ENCODE results near the gene GABRR1. TPM values are rescaled to one million over a fixed set of nuclear protein-coding genes. Genes with fewer than 3 reads are reported as not detected.
"Not testable (repeated sequence)": the region's sequence is repeated elsewhere in the genome, so short reads cannot be mapped to it uniquely, and the experiment has no call there.

The GABRR1 gene
- total RNA-seq, 1 experiment from 2014 or later: not detected

DNA sequence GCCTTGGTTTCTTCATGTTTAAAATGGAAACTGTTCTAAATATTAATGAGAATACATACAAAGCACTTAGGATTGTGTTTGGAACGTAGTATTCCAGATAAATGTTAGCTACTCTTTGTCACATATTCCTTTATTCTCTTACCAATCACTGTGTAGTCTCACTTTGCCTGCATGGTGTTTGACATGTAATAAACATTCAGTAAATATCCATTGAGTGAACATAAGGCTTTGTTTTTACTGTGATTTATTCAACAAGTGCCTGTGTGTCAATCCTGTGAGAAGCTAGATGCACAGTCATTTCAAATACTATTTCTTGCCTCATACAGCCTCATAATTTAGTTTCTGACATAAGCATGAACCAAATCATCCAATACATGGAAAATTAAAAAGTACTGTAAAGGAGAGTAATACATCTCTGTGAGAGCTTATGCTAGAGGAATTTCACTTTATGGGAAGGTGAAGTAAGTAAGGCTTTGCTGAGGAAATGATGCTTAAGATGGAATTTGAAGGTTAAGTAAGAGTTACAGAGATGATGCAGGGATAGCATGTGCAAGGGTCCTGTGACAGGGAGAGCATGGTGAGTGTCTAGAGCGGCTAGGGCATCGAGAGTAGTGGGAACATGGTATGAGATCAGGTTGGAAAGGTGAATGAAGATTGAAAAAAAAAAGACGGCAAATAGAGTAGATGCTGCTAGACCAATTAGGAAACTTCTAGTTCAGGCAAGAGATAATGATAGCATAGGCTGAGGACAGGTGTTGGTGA lies 56.6 kb downstream of the GABRR1 start:
- no peak for DNase-seq (ENCODE audit: low read depth)

DNA sequence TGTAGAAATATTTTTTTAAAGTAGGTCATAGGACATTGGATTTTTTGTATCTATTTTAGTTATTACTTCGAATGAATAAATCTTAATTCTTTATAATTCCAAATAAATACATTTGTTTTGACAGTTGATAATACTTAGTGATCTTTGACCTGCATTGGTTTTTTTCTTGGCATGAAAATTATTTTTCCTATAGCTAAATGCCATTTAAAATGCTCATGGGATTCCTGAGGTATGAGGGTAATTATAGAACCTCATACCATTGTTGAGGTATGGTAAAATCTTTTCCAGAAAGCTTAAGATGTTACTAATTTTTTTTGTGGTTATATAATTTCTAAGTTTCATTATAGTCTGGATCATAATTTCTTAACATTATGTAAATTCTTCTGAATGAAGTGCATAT lies 63.0 kb downstream of the GABRR1 start:
- DNase-seq (ENCODE audit: low read depth): no peak

DNA sequence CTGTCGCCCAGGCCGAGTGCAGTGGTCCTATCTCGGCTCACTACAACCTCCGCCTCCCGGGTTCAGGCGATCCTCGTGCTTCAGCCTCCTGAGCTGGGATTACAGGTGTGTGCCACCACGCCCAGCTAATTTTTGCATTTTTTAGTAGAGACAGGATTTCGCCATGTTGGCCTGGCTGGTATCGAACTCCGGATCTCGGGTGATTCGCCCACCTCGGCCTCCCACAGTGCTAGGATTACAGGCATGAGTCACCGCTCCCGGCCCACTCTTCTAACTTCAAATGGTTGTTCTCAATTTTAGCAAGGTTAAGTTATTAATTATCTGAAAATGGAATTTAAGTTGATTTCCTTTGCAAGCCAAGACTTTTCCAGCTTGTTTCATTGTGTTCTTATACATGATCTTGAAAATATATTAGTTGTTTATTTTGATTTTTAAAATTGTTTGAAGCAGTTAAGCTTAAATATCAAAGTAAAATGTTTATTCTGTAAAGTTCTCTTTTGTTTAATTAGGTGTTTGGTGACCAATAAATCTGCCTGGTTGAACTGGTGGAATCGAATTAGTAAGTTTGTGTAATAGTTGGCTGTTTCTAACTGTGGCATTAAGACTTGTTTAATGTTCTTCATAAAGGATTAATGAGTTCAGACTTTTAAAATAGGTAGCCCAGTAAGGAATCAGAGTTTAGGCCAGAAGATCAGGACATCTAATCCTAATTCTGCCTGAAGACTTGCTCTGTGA lies 69.0 kb downstream of the GABRR1 start:
- peak; percentile 28 for DNase-seq (ENCODE audit: low read depth)

DNA sequence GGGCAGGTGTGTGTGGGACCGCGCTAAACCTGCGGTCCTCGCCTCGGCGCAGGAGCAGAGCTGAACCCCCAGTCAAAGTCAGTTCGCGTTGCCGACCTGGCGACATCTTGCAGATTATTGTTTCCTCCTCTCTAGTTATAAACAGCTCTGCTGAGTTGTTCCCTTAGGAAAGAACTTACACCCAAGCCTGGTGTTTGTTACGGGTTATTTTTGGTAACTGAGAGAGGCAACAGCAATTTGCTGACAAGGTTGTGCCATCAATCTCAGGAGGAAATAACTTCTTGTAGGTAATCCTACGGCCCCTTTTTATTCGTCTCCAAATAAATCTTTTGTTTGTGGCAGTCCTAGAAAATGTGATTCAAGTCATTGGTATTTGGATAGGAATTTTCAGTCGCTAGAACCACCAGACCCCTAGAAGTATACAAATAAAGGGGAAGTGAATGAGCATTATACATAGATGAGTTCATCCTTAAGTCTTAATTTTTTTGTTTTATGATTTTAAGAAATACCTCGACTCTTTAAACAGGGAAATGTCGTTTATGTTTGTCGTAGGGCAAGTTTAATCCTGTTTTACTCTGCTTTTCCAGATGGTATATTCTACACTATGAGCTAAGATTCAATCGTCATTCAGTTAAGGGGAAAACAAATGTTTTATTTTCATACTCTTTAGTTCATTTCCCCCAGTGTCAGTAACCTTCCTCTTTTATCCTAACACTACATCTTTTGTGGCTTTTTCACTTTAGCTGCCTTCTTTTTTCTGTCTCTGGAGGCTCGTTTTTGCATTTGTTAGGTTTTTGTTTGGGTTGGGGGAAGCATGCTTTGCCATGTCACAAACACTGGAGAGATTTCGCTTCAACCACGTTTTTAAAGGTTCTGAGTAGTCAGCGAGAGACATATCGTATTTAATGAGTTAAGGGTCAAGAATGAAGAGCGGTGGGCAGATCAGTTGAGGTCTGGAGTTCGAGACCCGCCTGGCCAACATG lies 70.1 kb downstream of the GABRR1 start:
- peak; percentile 59 for DNase-seq (ENCODE audit: low read depth)

DNA sequence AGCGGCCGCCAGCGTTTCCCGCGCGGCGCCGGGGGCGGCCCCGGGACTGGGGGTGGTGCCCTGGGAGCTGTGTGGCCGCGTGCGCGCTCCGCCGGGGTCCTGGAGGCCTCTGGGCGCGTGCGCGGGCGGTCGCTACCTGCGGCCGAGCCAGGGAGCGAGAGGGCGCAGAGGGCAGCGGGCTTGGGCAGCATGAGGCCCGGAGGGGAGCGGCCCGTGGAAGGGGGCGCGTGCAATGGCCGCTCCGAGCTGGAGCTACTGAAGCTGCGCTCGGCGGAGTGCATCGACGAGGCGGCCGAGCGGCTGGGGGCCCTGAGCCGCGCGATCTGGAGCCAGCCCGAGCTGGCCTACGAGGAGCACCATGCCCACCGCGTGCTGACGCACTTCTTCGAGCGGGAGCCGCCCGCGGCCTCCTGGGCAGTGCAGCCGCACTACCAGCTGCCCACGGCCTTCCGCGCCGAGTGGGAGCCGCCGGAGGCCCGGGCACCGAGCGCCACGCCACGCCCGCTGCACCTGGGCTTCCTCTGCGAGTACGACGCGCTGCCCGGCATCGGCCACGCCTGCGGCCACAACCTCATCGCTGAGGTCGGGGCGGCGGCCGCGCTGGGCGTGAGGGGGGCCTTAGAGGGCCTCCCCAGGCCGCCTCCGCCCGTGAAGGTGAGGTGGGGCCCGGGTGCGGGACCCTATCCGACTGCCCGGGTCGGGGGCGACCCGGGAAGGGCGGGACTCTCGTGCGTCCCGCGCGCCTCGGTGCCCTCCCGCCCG lies 71.0 kb downstream of the GABRR1 start, which contains the start of gene PM20D2:
Gene PM20D2 (plus strand): TSS at position 100 of the 762 bp plus-strand sequence. CDS start 90 bp downstream, at position 190.
- peak; percentile 54 for DNase-seq (ENCODE audit: low read depth)

DNA sequence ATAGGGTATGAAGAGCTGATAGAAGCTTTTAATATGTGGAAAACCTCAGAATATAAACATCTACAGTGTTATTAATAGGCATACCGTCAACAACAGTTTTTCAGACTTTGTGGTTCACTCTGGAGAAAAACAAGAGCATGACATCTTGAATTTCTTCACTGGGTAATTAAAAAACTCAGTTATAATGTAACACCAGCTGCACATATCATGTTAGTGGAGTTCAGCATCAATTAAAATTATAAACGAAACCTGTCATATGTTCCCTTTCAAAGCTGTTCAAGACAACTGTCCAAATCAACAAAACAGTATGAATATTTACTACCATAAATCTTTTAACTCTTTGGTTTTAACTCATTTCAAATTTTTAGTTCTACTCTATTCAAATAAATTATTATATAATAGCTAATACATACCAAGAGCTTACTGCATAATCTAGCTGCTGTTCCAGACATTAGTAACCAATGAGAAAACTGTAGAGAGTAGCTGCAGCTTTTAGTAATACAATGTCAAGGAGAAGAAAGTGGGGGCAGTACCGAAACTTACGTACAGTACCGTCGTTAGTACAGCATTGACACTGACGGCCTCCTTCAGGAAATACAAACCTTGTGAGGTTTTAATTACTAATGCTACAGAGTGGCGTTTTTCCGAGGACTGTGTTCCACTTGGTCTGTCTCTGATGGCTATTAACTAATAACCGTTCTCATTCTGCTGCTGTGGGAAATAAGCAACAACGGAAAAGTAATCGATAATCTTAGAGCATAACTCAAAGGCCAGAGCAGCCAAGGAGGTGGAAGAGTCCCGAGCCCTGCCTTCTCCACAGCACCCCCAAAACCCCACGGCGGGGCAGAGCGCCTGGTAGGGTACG lies 71.8 kb downstream of the GABRR1 start:
- DNase-seq (ENCODE audit: low read depth): peak; percentile 50

DNA sequence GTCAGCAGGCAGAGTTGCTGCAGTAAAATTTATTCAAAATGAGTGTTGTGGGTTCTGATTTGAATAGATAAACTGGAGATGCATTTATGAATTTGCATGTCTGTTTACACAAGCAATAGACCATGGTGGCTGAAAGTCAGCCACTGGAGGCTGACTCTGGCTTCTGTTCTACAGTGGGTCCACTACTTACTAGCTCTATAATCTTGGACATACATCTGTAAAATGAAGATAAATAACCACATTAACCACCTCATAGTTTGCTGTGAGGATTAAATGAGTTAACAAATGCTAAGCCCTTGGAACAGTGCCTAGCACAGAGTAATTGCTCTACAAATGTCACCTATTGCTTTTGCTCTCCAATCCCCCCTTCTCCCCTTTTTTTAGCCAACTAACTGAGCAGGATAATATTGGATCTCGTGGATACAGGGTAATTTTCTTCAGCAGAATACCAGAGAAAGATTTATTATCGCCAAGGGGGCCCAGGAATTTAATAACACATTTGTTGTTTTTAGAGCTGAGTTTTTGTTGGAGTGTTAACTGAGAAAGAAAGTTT lies 72.7 kb downstream of the GABRR1 start:
- no peak for DNase-seq (ENCODE audit: low read depth)

DNA sequence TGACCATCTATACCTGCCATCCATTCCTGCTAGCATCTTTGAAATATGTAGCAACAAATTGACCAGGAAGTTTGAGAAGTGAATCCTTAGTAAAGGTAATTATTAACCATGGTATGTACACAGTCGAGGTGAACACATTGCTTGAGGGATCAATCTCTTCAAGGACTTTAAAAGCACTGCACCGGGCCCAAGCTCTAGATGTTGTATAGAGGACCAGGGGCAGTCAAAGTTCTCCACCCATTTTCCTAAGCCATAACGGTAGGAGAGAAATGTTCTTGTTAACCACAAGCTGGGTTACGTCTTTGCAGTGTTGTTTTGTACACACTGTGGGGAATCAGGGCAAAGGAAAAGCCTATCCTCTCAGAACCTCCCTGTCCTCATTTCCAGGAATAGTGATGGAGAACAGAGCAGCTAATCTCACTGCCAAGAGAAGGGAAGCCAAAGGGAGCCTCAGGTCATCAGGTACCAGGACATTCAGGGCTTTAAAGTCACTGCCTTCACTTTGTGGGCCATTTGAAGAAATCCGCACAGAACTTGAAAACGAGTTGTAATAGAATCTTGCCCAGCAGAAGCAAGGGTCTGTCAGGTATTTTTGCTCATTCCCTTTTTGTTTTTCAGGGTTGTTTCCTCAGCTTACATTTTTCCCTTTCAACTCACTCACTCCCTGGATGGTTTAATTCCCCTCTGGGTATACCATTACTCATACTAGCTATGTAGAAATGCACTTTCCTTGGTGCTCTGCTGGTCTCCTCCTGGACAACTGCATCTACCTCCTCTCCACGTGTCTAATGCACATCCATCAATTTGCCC lies 76.6 kb downstream of the GABRR1 start:
- peak; percentile 28 for DNase-seq (ENCODE audit: low read depth)

DNA sequence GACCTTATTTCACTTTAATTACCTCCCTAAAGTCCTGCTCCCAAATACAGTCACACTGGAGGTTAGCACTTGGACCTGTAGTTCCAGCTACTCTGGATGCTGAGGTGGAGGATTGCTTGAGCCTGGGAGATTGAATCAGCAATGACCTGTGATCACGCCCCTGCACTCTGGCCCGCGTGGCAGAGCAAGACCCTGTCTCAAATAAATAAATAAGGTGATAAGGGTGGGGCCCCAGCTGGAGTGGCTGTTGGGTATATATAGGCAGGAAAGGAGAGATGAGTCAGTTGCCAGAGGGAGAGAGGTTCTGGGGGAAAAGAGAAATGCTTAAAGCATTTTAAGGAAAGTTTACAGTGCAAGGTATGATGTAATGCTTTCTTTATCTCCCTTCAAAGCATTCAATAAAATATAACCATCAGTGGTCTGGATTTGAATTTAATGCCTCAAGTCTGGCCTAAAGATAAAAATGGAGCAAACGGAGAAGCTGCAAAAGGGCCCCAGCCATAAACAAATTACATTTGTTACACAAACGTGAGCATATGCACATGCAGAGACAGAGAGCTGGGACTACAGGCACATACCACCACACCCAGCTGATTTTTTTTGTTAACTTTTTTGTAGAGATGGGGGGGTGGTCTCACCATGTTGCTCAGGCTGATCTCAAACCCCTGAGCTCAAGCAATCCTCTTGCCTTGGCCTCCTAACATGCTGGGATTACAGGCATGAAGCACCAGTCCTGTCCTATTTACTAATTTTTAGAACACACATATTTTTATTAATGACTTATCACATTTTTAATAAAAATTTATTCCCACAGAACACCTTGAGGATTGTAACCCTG lies 77.4 kb downstream of the GABRR1 start:
- DNase-seq (ENCODE audit: low read depth): peak; percentile 36

DNA sequence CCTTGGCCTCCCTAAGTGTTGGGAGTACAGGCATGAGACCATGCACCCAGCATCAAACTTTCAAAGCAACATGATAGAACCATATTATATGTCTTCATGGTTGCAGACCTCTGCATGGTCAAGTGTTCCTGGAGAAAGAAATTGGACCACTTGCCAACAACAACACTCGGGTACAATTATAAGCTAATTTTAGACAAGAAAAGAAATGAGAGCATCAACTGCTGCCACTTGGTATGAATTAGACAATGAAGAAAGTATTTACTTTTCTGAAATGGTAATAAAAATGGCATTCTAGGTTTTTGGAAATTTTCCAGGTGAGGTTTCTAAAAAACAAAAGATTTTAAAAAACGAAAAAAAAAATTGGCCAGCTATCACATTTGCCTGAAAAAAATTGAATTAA lies 79.0 kb downstream of the GABRR1 start:
- DNase-seq (ENCODE audit: low read depth): no peak

DNA sequence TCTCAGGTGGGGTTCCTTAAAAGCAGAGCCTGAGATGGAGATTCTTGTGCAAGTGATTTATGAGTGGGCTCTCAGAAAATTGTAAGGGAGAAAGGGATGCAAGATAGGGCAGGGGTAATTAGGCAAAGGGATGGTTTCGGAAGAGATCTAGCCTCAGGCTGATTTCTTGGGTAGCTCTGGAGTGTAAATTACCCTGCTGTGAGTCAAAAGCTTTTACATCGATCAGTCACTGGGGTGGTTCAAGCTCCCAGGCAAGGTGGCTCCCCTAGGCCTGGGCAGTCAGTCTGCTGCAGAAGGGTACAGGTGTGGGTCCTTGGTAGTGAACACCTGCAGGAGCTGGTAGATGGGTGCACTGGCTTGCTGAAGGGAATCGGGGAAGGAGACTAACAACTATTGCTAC lies 82.4 kb downstream of the GABRR1 start:
- DNase-seq (ENCODE audit: low read depth): no peak

DNA sequence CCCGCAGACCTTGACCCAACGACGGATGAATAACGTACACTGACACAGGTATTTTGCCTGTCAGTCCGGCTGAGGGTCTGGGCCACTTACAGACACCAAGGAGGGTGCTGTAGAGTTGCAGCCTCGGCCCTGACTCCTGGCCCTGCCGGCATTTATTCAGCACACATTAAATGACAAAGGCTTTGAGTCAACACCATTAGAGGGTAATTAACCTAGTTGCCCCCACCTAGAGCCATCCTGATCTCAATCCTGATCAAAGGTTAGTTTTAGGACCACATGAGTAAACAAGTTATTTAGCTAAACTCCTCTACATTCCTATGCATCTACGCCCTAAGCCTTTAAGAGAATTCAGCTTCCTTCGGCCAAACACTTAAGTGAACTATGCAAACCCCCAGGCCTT lies 83.2 kb downstream of the GABRR1 start:
- no peak for DNase-seq (ENCODE audit: low read depth)

DNA sequence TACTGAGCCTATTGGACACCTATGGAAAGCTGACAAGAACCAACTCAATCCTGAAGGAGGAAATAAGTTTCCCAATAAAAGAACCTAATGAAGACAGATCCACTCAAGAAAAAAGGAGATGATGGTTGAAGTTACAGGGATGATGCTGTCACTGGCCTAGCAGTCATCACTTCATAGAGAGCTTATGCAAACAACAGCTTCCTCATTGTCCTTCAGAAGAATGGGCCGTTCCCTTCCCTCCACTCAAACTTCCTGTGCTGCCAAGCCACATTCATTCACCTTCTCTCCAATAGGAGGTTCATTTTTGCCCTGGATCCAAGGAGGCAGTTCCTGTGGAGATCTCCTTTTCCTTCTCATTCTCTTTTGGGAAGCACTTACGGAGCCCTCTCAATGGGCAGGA lies 85.1 kb downstream of the GABRR1 start:
- no peak for DNase-seq (ENCODE audit: low read depth)

DNA sequence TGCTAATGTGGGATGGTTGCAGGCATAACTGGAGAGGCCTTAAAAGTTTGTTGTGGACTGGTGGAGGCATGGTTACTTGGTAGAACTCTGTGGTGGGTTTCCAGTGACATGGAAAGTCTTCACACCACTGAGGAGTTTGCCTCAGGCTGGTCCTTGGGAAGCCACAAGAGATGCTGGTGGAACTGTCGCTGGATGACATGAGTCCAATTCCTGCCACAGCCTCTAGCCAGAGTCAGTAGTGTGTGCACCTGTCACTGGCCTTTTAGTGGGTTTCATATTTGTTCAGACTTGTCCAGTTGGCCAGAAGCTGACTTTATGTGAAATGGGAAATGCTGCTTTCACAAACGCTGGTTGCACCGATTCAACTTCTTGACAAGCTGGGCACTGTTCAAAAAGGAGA lies 85.6 kb downstream of the GABRR1 start:
- no peak for DNase-seq (ENCODE audit: low read depth)

DNA sequence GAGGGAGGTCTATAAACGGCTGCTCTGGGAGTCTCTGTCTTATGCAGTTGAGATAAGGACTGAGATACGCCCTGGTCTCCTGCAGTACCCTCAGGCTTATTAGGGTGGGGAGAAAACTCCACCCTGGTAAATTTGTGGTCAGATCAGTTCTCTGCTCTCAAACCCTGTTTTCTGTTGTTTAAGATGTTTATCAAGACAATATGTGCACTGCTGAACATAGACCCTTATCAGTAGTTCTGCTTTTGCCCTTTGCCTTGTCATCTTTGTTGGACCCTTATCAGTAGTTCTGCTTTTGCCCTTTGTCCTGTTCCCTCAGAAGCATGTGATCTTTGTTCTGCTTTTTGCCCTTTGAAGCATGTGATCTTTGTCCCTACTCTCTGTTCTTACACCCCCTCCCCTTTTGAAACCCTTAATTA lies 88.9 kb downstream of the GABRR1 start:
- not testable (repeated sequence) for DNase-seq (ENCODE audit: low read depth)

Data from M059J (cell line).